Osteocyte (in vitro differentiated cells): ENCODE measurements around the gene SPRR2E. TPM values are rescaled to one million over a fixed set of nuclear protein-coding genes. Genes with fewer than 3 reads are reported as not detected.
"Not testable (repeated sequence)": the region's sequence is repeated elsewhere in the genome, so short reads cannot be mapped to it uniquely, and the experiment has no call there.

ENCODE experiments used
- DNase-seq: peaks from one replicate; pipeline ENCODE4 v3.0.0; 2021; ENCODE audit warnings: mixed read lengths; ENCODE audit not compliant: unreplicated experiment; ENCODE audit errors: extremely low spot score
- H3K27ac Mint-ChIP-seq: one replicate; pipeline ENCODE4 v1.8.0; 2021; ENCODE audit warnings: mild to moderate bottlenecking, mixed read lengths; ENCODE audit not compliant: unreplicated experiment
- H3K27me3 Mint-ChIP-seq: one replicate; pipeline ENCODE4 v1.8.0; 2021; ENCODE audit warnings: mixed read lengths; ENCODE audit not compliant: unreplicated experiment
- H3K36me3 Mint-ChIP-seq: one replicate; pipeline ENCODE4 v1.8.0; 2021; ENCODE audit warnings: mixed read lengths; ENCODE audit not compliant: unreplicated experiment
- H3K4me1 Mint-ChIP-seq: one replicate; pipeline ENCODE4 v1.8.0; 2021; ENCODE audit warnings: mixed read lengths; ENCODE audit not compliant: unreplicated experiment
- H3K4me3 Mint-ChIP-seq: one replicate; pipeline ENCODE4 v1.8.0; 2021; ENCODE audit warnings: mild to moderate bottlenecking, moderate library complexity, mixed read lengths; ENCODE audit not compliant: unreplicated experiment
- H3K9me3 Mint-ChIP-seq: one replicate; pipeline ENCODE4 v1.8.0; 2021; ENCODE audit warnings: mixed read lengths; ENCODE audit not compliant: unreplicated experiment
- CTCF ChIP-seq: fragments of 200-600 bp; sonication (generic); IDR thresholded peaks from 2 replicates; pipeline ENCODE4 v1.5.0; 2021; ENCODE audit warnings: antibody characterized with exemption, mild to moderate bottlenecking, moderate library complexity
- long read RNA-seq: library from polyadenylated mRNA; unstranded; transcript quantifications from one replicate; pipeline ENCODE4 v2.0.0, GENCODE V29; 2021
- total RNA-seq: library from RNA; stranded (reverse); gene quantifications from 2 replicates; pipeline ENCODE4 v1.2.1, GENCODE V29; 2021

SPRR2E gene
- total RNA-seq: not detected in 2 replicates
- long read RNA-seq: 0 reads

DNA sequence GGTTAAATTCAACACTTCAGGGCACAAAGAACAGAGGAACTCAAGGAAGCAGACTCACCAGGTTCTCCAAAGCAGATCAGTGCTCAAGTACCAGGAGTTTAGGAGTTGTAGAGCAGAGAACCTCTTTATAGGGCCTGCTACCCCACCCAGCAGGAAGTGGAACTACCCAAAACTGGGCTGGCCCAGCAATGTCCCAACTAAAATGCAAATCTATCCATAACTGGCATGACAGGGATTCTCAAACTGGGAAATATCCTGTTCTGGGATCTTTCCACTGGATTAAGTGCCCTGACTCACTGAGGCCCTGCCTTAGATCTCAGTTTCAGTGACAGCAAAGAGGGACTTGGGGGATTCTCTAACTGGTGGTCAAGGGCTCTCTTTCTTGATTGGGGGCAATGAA is at the start of gene SPRR2E:
Gene SPRR2E (minus strand): TSS at position 101 of the 400 bp plus-strand sequence. CDS start 775 bp downstream, outside the sequence.
- Mint-ChIP-seq H3K36me3 (no peaks in the 10 kb centered on the region), H3K27me3 (no peaks in the 10 kb centered on the region), H3K4me3 (no peak within 1 kb of the TSS), H3K27ac (no peak within 1 kb of the TSS), H3K4me1 (no peaks in the 10 kb centered on the region), H3K9me3 (no peaks in the 10 kb centered on the region)
- DNase-seq: no peak
- no peak for TF ChIP-seq CTCF

DNA sequence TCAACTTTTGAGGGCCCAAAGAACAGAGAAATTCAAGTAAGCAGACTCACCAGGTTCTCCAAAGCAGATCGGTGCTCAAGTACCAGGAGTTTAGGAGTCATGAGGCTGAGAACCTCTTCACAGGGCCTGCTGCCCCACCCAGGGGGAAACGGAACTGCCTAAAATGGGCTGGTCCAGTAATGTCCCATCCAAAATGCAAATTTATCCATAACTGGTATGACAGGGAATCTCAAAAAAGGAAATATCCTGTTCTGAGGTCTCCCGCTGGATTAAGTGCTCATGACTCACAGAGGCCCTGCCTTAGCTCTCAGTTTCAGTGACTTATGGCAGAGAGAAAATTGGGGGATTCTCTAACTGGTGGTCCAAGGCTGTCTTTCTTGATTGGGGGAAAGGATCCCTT is 47.1 kb upstream of the SPRR2E start:
- H3K4me3 Mint-ChIP-seq: no peak overlapping the region
- H3K36me3 Mint-ChIP-seq: no peaks in the 10 kb centered on the region
- DNase-seq: no peak
- peaks cover 4% of the 10 kb centered on the region for H3K27me3 Mint-ChIP-seq
- H3K9me3 Mint-ChIP-seq: no peaks in the 10 kb centered on the region
- TF ChIP-seq CTCF: no peak
- no peaks in the 10 kb centered on the region for H3K4me1 Mint-ChIP-seq
- H3K27ac Mint-ChIP-seq: no peak overlapping the region

- TF ChIP-seq CTCF: no peak
- H3K27me3 Mint-ChIP-seq: peaks cover 4% of the 10 kb centered on the region
- H3K4me3 Mint-ChIP-seq: no peak overlapping the region
- no peak overlapping the region for H3K27ac Mint-ChIP-seq
- H3K9me3 Mint-ChIP-seq: no peaks in the 10 kb centered on the region
- no peaks in the 10 kb centered on the region for H3K36me3 Mint-ChIP-seq
- H3K4me1 Mint-ChIP-seq: no peaks in the 10 kb centered on the region
- DNase-seq: no peak
Measured at GRCh38 chr1:153140484-153140883, 46.2 kb upstream of the SPRR2E start.

- DNase-seq: no peak
- Mint-ChIP-seq H3K36me3 (no peaks in the 10 kb centered on the region), H3K9me3 (no peaks in the 10 kb centered on the region), H3K4me3 (no peak overlapping the region), H3K4me1 (no peaks in the 10 kb centered on the region), H3K27ac (no peak overlapping the region), H3K27me3 (no peaks in the 10 kb centered on the region)
- TF ChIP-seq CTCF: no peak
Measured at GRCh38 chr1:153133743-153134142, 39.4 kb upstream of the SPRR2E start.

DNA sequence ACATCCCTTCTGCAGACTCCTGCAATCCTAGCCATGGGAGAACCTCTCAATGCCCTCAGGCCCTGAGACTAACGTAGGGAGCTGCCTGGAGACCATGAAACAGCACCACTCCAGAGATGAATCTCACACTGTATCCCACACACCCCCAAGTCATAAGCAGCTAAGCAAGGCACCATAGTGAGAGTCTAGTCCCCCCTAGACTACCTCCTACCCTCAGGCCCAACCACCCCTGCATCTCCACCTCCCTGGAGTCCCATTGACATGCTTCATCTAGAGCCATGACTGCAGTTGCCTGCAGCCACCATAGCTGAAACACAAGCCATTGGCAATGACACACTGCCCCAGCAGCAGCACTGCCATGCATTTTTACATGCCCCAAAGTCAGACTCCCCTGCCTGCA is 38.9 kb upstream of the SPRR2E start:
- Mint-ChIP-seq H3K27me3 (no peaks in the 10 kb centered on the region), H3K9me3 (no peaks in the 10 kb centered on the region), H3K4me3 (no peak overlapping the region), H3K4me1 (no peaks in the 10 kb centered on the region), H3K27ac (no peak overlapping the region), H3K36me3 (no peaks in the 10 kb centered on the region)
- no peak for TF ChIP-seq CTCF
- DNase-seq: no peak

DNA sequence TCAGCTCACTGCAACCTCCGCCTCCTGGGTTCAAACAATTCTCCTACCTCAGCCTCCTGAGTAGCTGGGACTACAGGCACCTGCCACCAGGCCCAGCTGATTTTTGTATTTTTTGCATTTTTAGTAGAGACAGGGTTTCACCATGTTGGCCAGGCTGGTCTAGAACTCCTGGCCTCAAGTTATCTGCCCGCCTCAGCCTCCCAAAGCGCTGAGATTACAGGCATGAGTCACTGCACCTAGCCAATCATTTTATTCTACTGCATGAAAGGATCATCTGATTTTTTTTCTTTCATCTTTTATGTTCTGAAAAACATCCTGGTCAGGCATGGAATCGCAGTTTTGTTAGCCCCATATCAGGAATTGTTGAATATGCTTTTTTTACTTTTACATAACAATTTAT is 34.4 kb upstream of the SPRR2E start:
- not testable (repeated sequence) for H3K27ac Mint-ChIP-seq, H3K36me3 Mint-ChIP-seq, DNase-seq, H3K9me3 Mint-ChIP-seq, H3K4me1 Mint-ChIP-seq, H3K27me3 Mint-ChIP-seq, H3K4me3 Mint-ChIP-seq
